H9 (cell line): ENCODE results near the gene SIK2. TPM values are rescaled to one million over a fixed set of nuclear protein-coding genes. Genes with fewer than 3 reads are reported as not detected.

Source experiments
- DNase-seq: peaks from one replicate; pipeline ENCODE4 v3.0.0-alpha.2; 2017
- H2AFZ ChIP-seq: one replicate; pipeline ENCODE4 v1.6.1; 2013; ENCODE audit warnings: mild to moderate bottlenecking, low read length, control low read depth, moderate library complexity
- H2AK5ac ChIP-seq: 2 replicates; pipeline ENCODE4 v1.6.1; 2013; ENCODE audit warnings: low read length, control low read depth, mixed read lengths; ENCODE audit not compliant: insufficient read length
- H2BK120ac ChIP-seq: one replicate; pipeline ENCODE4 v1.6.1; 2013; ENCODE audit warnings: low read depth, mild to moderate bottlenecking, low read length, control low read depth, inconsistent platforms; ENCODE audit not compliant: poor library complexity, severe bottlenecking
- H2BK12ac ChIP-seq: 2 replicates; pipeline ENCODE4 v1.6.1; 2013; ENCODE audit warnings: low read length, control low read depth, mixed read lengths, low read depth; ENCODE audit not compliant: insufficient read length
- H2BK15ac ChIP-seq: 2 replicates; pipeline ENCODE4 v1.6.1; 2013; ENCODE audit warnings: low read depth, low read length, control low read depth
- H2BK20ac ChIP-seq: one replicate; pipeline ENCODE4 v1.6.1; 2013; ENCODE audit warnings: low read depth, mild to moderate bottlenecking, low read length, control low read depth, inconsistent platforms; ENCODE audit not compliant: poor library complexity, severe bottlenecking
- H2BK5ac ChIP-seq: 2 replicates; pipeline ENCODE4 v1.6.1; 2013; ENCODE audit warnings: low read length, control low read depth, mixed read lengths; ENCODE audit not compliant: insufficient read length
- H3K14ac ChIP-seq: 2 replicates; pipeline ENCODE4 v1.6.1; 2013; ENCODE audit warnings: low read length, control low read depth; ENCODE audit not compliant: insufficient read depth
- H3K18ac ChIP-seq: 2 replicates; pipeline ENCODE4 v1.6.1; 2013; ENCODE audit warnings: low read depth, mild to moderate bottlenecking, mixed read lengths, low read length, control low read depth; ENCODE audit not compliant: insufficient read length
- H3K23ac ChIP-seq: 2 replicates; pipeline ENCODE4 v1.6.1; 2013; ENCODE audit warnings: low read length, control low read depth, mixed read lengths, low read depth; ENCODE audit not compliant: insufficient read length
- H3K23me2 ChIP-seq: 2 replicates; pipeline ENCODE4 v1.6.1; 2013; ENCODE audit warnings: low read depth, mild to moderate bottlenecking, mixed read lengths, low read length, control low read depth; ENCODE audit not compliant: insufficient read length, poor library complexity, severe bottlenecking
- H3K27ac ChIP-seq: 2 replicates; pipeline ENCODE4 v1.5.1; 2013; ENCODE audit warnings: low read length, control low read depth, mixed read lengths, low read depth; ENCODE audit not compliant: insufficient read length
- H3K27me3 ChIP-seq: 2 replicates; pipeline ENCODE4 v1.6.1; 2013; ENCODE audit warnings: low read length, control low read depth, inconsistent platforms; ENCODE audit not compliant: insufficient read depth
- H3K4ac ChIP-seq: 2 replicates; pipeline ENCODE4 v1.6.1; 2013; ENCODE audit warnings: low read depth, mild to moderate bottlenecking, control low read depth, inconsistent platforms, low read length, moderate library complexity
- H3K4me1 ChIP-seq: 2 replicates; pipeline ENCODE4 v1.6.1; 2013; ENCODE audit warnings: low read length, control low read depth, inconsistent platforms; ENCODE audit not compliant: insufficient read depth
- H3K4me2 ChIP-seq: 2 replicates; pipeline ENCODE4 v1.6.1; 2013; ENCODE audit warnings: low read length, control low read depth, mixed read lengths; ENCODE audit not compliant: insufficient read length, insufficient read depth
- H3K56ac ChIP-seq: 2 replicates; pipeline ENCODE4 v1.6.1; 2013; ENCODE audit warnings: low read depth, mild to moderate bottlenecking, mixed read lengths, low read length, control low read depth; ENCODE audit not compliant: insufficient read length
- H3K79me1 ChIP-seq: 2 replicates; pipeline ENCODE4 v1.6.1; 2013; ENCODE audit warnings: low read depth, mild to moderate bottlenecking, moderate library complexity, low read length, control low read depth, inconsistent platforms; ENCODE audit not compliant: insufficient read depth, poor library complexity, severe bottlenecking
- H3K79me2 ChIP-seq: 2 replicates; pipeline ENCODE4 v1.6.1; 2013; ENCODE audit warnings: low read length, control low read depth, inconsistent platforms; ENCODE audit not compliant: insufficient read depth
- H3K9ac ChIP-seq: 2 replicates; pipeline ENCODE4 v1.6.1; 2013; ENCODE audit warnings: low read length, control low read depth, mixed read lengths; ENCODE audit not compliant: insufficient read length; ENCODE audit errors: extremely low read depth
- H3K9me3 ChIP-seq: one replicate; pipeline ENCODE4 v1.6.1; 2013; ENCODE audit warnings: low read depth, low read length, inconsistent platforms; ENCODE audit not compliant: control insufficient read depth
- H3T11ph ChIP-seq: one replicate; pipeline ENCODE4 v1.6.1; 2013; ENCODE audit warnings: mild to moderate bottlenecking, low read length, control low read depth, inconsistent platforms
- H4K20me1 ChIP-seq: one replicate; pipeline ENCODE4 v1.6.1; 2013; ENCODE audit not compliant: control insufficient read depth, insufficient read length, insufficient read depth
- H4K5ac ChIP-seq: 2 replicates; pipeline ENCODE4 v1.6.1; 2013; ENCODE audit warnings: low read depth, mild to moderate bottlenecking, mixed read lengths, low read length, control low read depth; ENCODE audit not compliant: insufficient read length
- H4K8ac ChIP-seq: replicated peaks from 2 replicates; pipeline ENCODE4 v1.6.1; 2013; ENCODE audit warnings: low read length, control low read depth, mixed read lengths, low read depth; ENCODE audit not compliant: insufficient read length
- H4K91ac ChIP-seq: 2 replicates; pipeline ENCODE4 v1.6.1; 2013; ENCODE audit warnings: low read depth, mild to moderate bottlenecking, moderate library complexity, mixed read lengths, low read length, control low read depth; ENCODE audit not compliant: insufficient read length
- H3K27ac Mint-ChIP-seq, 3 experiments: 2 replicates in 2 of 3; 3 replicates in 1 of 3; pipeline ENCODE4 v1.8.0; 2020 to 2021; ENCODE audit warnings: mixed read lengths in 3 of 3, mild to moderate bottlenecking in 1 of 3, moderate library complexity in 1 of 3
- H3K27me3 Mint-ChIP-seq: 2 replicates; pipeline ENCODE4 v1.8.0; 2021; ENCODE audit warnings: low read depth, mild to moderate bottlenecking, moderate library complexity, mixed read lengths
- H3K36me3 Mint-ChIP-seq, 3 experiments: 2 replicates in 2 of 3; 3 replicates in 1 of 3; pipeline ENCODE4 v1.8.0; 2020 to 2021; ENCODE audit warnings: low read depth in 3 of 3, mixed read lengths in 3 of 3; ENCODE audit not compliant: insufficient read depth in 1 of 3
- H3K4me1 Mint-ChIP-seq, 2 experiments: 2 replicates each; pipeline ENCODE4 v1.8.0; 2020; ENCODE audit warnings: mixed read lengths in 2 of 2
- H3K4me3 Mint-ChIP-seq, 2 experiments: 2 replicates in 1 of 2; 3 replicates in 1 of 2; pipeline ENCODE4 v1.8.0; 2020 to 2021; ENCODE audit warnings: mild to moderate bottlenecking in 2 of 2, mixed read lengths in 2 of 2, moderate library complexity in 1 of 2
- H3K9me3 Mint-ChIP-seq, 2 experiments: 2 replicates in 1 of 2; 3 replicates in 1 of 2; pipeline ENCODE4 v1.8.0; 2020; ENCODE audit warnings: mild to moderate bottlenecking in 2 of 2, mixed read lengths in 2 of 2, moderate library complexity in 1 of 2
- WGBS: extraction: QIAGEN DNeasy Blood & Tissue Kit; methylation state at CpG from one replicate; pipeline ENCODE4 v1.1.7; 2013; ENCODE audit warnings: missing lambda C conversion rate, low lambda C conversion rate, mixed read lengths; ENCODE audit not compliant: insufficient read length; ENCODE audit errors: extremely low coverage; 5-methylcytosine and 5-hydroxymethylcytosine counted together
- total RNA-seq: library from RNA; stranded (reverse); gene quantifications from 2 replicates; pipeline ENCODE4 v1.2.1, GENCODE V29; 2021
- TF ChIP-seq, protein P1 (sequence below): fragments of 200-600 bp; sonication (generic); conservative IDR thresholded peaks from 3 replicates; pipeline ENCODE4 v1.8.0; 2021; ENCODE audit warnings: antibody characterized with exemption, mild to moderate bottlenecking

SIK2 gene
- total RNA-seq, 1 experiment from 2014 or later: 7.5 TPM

- no peak overlapping the region for H3K18ac ChIP-seq
- Mint-ChIP-seq H3K27me3 (no peaks in the 10 kb centered on the region; the same call in 1 of the 2 replicates), H3K4me3 (no peak overlapping the region), H3K27ac (peak overlapping the region in 2 of 3 experiments; percentile 68 to 88; a peak in 4 of 7 replicates), H3K36me3 (peaks cover 0 to 18% (median 8%) of the 10 kb centered on the region in 3 experiments; a peak in 5 of 7 replicates), H3K4me1 (peaks cover 8 to 39% of the 10 kb centered on the region in 2 experiments), H3K9me3 (no peaks in the 10 kb centered on the region)
- no peak overlapping the region for H3K27ac ChIP-seq
- DNase-seq: no peak
- no peak overlapping the region for H4K5ac ChIP-seq
- no peak overlapping the region for H2AK5ac ChIP-seq
- no peak overlapping the region for H2AFZ ChIP-seq
- H3K23ac ChIP-seq: no peak overlapping the region
- no peaks in the 10 kb centered on the region for H3K79me2 ChIP-seq
- H3K4me1 ChIP-seq: no peaks in the 10 kb centered on the region
- no peaks in the 10 kb centered on the region for H3K23me2 ChIP-seq
- H3K56ac ChIP-seq: no peak overlapping the region
- no peak overlapping the region for H2BK20ac ChIP-seq
- no peak overlapping the region for H3K9ac ChIP-seq
- no peaks in the 10 kb centered on the region for H3K9me3 ChIP-seq
- no peak overlapping the region for H2BK12ac ChIP-seq
- no peak overlapping the region for H3K4me2 ChIP-seq
- H2BK15ac ChIP-seq: no peak overlapping the region
- no peaks in the 10 kb centered on the region for H3K27me3 ChIP-seq
- H3K79me1 ChIP-seq: no peaks in the 10 kb centered on the region
- TF ChIP-seq, protein P1, sequence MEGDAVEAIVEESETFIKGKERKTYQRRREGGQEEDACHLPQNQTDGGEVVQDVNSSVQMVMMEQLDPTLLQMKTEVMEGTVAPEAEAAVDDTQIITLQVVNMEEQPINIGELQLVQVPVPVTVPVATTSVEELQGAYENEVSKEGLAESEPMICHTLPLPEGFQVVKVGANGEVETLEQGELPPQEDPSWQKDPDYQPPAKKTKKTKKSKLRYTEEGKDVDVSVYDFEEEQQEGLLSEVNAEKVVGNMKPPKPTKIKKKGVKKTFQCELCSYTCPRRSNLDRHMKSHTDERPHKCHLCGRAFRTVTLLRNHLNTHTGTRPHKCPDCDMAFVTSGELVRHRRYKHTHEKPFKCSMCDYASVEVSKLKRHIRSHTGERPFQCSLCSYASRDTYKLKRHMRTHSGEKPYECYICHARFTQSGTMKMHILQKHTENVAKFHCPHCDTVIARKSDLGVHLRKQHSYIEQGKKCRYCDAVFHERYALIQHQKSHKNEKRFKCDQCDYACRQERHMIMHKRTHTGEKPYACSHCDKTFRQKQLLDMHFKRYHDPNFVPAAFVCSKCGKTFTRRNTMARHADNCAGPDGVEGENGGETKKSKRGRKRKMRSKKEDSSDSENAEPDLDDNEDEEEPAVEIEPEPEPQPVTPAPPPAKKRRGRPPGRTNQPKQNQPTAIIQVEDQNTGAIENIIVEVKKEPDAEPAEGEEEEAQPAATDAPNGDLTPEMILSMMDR: no peak
- no peaks in the 10 kb centered on the region for H4K20me1 ChIP-seq
- no peak overlapping the region for H2BK5ac ChIP-seq
- no peak overlapping the region for H3K14ac ChIP-seq
- H4K8ac ChIP-seq: no peak overlapping the region
- H3T11ph ChIP-seq: no peak overlapping the region
- no peak overlapping the region for H4K91ac ChIP-seq
- no CpG with 5 or more reads among the region's 7 CpGs for WGBS
- H2BK120ac ChIP-seq: no peak overlapping the region
- no peak overlapping the region for H3K4ac ChIP-seq
Measured at GRCh38 chr11:111733016-111733415, 130.8 kb downstream of the SIK2 start.
